Natural killer cell (primary cell): ENCODE results near the gene SH2D3A. TPM values are rescaled to one million over a fixed set of nuclear protein-coding genes. Genes with fewer than 3 reads are reported as not detected.

Source experiments
- ATAC-seq, 3 donors: fragments of 150-1000 bp in 2 of 3; fragments of 200-7000 bp in 1 of 3; cut with Tn5 transposase; 1 replicate in 1 of 3; 2 replicates in 2 of 3; pipeline ENCODE4 v1.10.0; 2021; ENCODE audit warnings: mild to moderate bottlenecking in 2 of 3, moderate library complexity in 2 of 3
- DNase-seq, 2 donors: peaks; one replicate each; pipeline versions ENCODE4 v3.0.0 to v3.0.0-alpha.2; 2013 to 2021; ENCODE audit warnings: mixed read lengths in 1 of 2
- H3K27ac ChIP-seq: one replicate; pipeline ENCODE4 v1.5.1; 2013; ENCODE audit warnings: mild to moderate bottlenecking, low read length
- H3K27me3 ChIP-seq: one replicate; pipeline ENCODE4 v1.6.1; 2013; ENCODE audit warnings: low read length; ENCODE audit not compliant: control insufficient read depth, insufficient read depth
- H3K36me3 ChIP-seq: one replicate; pipeline ENCODE4 v1.6.1; 2013; ENCODE audit warnings: low read length; ENCODE audit not compliant: control insufficient read depth, insufficient read depth
- H3K4me1 ChIP-seq: one replicate; pipeline ENCODE4 v1.6.1; 2013; ENCODE audit warnings: low read length; ENCODE audit not compliant: control insufficient read depth, insufficient read depth
- H3K4me3 ChIP-seq: one replicate; pipeline ENCODE4 v1.5.1; 2013; ENCODE audit warnings: low read length
- H3K9me3 ChIP-seq: one replicate; pipeline ENCODE4 v1.6.1; 2013; ENCODE audit warnings: low read length; ENCODE audit not compliant: control insufficient read depth, insufficient read depth
- H3K27ac Mint-ChIP-seq, 2 donors: one replicate each; pipeline ENCODE4 v1.8.0; 2022; ENCODE audit warnings: mild to moderate bottlenecking in 2 of 2, mixed read lengths in 2 of 2, moderate library complexity in 1 of 2
- H3K27me3 Mint-ChIP-seq, 2 donors: one replicate each; pipeline ENCODE4 v1.8.0; 2022; ENCODE audit warnings: low read depth in 2 of 2, mixed read lengths in 2 of 2
- H3K36me3 Mint-ChIP-seq: one replicate; pipeline ENCODE4 v1.8.0; 2022; ENCODE audit warnings: mixed read lengths
- H3K4me1 Mint-ChIP-seq, 2 donors: one replicate each; pipeline ENCODE4 v1.8.0; 2022; ENCODE audit warnings: mixed read lengths in 2 of 2
- H3K4me3 Mint-ChIP-seq: one replicate; pipeline ENCODE4 v1.8.0; 2022; ENCODE audit warnings: mild to moderate bottlenecking, moderate library complexity, mixed read lengths
- H3K9me3 Mint-ChIP-seq, 2 donors: one replicate each; pipeline ENCODE4 v1.8.0; 2022; ENCODE audit warnings: mixed read lengths in 2 of 2
- CTCF ChIP-seq: fragments of 200-600 bp; IDR thresholded peaks from one replicate; pipeline ENCODE4 v1.8.0; 2022; ENCODE audit warnings: antibody characterized with exemption
- WGBS: methylation state at CpG from one replicate; pipeline ENCODE4 v1.1.7; 2013; ENCODE audit warnings: missing lambda C conversion rate; ENCODE audit not compliant: insufficient coverage; 5-methylcytosine and 5-hydroxymethylcytosine counted together
- intact Hi-C: fragments of 100-400 bp; cut with micrococcal nuclease; formaldehyde crosslinking; loops from one replicate; pipeline ENCODE4 v1.14.2; 2022
- total RNA-seq, 4 donors: library from RNA; stranded (reverse); fragments of 120-200 nt in 1 of 4; gene quantifications; one replicate each; pipeline versions ENCODE4 v1.2.3 to v1.2.4, GENCODE V29; 2013 to 2022

Gene SH2D3A
- total RNA-seq, 3 donors from 2014 or later (not counting 1 experiment from before 2014, with no cell fraction given), result 14.6 to 20.1 (median 15.3) TPM

DNA sequence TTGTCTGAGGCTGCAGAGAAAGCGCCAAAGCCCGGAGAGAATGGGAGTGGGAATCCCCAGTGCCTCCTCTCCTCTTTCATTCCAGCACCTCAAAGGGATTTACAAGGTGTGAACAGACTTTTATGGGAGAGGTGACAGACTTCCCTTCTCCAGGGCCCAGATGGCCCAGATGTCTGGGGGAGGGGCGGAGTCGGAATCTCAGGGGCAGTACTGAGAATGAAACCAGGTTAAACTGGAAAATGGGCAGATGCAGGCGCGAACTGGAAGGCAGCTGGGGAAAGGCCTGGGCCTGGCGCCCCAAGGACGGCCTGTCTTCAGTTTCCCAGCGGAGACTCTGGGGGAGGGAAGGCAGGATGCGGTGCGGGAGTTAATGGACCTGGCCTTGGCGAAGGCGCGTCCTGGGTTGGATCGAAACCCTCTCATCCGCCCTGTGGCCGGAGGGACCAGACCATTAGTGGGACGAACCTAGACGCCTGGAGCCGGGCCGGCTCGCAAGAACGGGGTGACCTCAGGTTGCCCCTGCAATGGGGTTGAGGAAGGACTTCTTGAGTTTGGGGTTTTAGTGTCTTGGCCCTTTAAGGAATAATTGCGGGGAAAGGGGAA lies 28.3 kb downstream of the SH2D3A start:
- Histone ChIP-seq H3K4me1 (peaks cover 53% of the 10 kb centered on the region), H3K9me3 (no peaks in the 10 kb centered on the region), H3K27ac (peak overlapping the region; percentile 66), H3K4me3 (peak overlapping the region; percentile 43), H3K36me3 (peaks cover 2% of the 10 kb centered on the region), H3K27me3 (no peaks in the 10 kb centered on the region)
- DNase-seq (peak in 1 of 2 donors; percentile 63), ATAC-seq (no peak)
- peak; percentile 54 for TF ChIP-seq CTCF
- Mint-ChIP-seq H3K27me3 (no peaks in the 10 kb centered on the region), H3K27ac (peak overlapping the region; percentile 98), H3K4me3 (peak overlapping the region; percentile 96), H3K36me3 (no peaks in the 10 kb centered on the region), H3K9me3 (no peaks in the 10 kb centered on the region), H3K4me1 (peaks cover 29 to 41% of the 10 kb centered on the region in 2 donors)
- intact Hi-C loops, result loop anchor here (1.0 to 5.0 kb wide), 2 partner anchors 28 to 222 kb away; partner anchors contain the start of gene SH2D3A
- WGBS, result 17% methylated on average over 24 of the region's 24 CpGs

DNA sequence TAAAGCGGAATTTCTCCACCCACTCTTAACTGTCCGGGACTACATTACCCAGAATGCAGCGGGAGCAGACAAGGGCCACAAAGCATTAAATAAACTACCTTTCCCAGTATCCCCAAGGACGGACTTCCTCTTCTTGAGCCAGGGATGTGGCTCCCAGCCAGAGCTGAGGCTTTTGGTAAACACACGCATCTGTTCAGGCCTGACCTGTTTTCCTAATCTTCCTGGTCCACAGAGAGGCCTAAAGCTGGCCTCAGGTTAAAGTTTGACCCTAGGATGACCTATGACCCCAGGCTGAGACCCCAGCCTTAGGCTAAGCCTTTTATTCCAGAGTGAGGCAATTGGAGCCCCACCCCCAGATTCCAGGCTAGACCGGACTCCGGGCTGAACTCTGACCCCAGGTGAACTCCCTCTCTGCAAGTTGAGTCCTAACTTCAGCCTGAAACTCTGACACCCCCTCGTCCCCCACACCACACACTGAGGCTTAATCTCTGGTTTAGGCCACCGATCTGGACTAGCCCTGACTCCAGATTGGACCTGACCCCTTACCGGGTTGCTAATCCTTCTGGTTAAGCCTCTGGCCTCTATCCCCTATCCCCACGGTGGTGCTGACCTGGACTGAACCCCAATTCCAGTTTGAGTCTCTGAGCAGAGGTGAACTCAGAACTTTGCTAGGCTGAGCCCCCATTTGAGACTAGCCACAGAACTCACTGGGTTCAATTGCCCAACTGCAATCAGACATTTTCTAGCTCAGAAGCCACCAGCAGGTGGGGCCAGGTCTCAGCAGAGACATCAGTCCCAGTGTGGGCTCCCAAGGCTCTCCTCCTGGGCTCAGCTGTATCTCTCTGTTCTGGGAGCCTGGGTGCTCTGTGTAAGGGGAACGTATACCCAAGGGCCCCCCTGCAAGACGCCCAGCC lies 29.1 kb downstream of the SH2D3A start:
- Mint-ChIP-seq H3K36me3 (no peaks in the 10 kb centered on the region), H3K4me3 (peak overlapping the region; percentile 96), H3K27ac (peak overlapping the region; percentile 98), H3K4me1 (peaks cover 29 to 41% of the 10 kb centered on the region in 2 donors), H3K9me3 (no peaks in the 10 kb centered on the region), H3K27me3 (no peaks in the 10 kb centered on the region)
- peak; percentile 71 for TF ChIP-seq CTCF
- ATAC-seq, result peak in 1 of 3 donors; percentile 8
- Histone ChIP-seq H3K36me3 (peaks cover 6% of the 10 kb centered on the region), H3K9me3 (no peaks in the 10 kb centered on the region), H3K27me3 (no peaks in the 10 kb centered on the region), H3K4me3 (peak overlapping the region; percentile 43), H3K4me1 (peaks cover 53% of the 10 kb centered on the region), H3K27ac (peak overlapping the region; percentile 66)
- peak; percentile 68 to 89 for DNase-seq
- WGBS, result 15% methylated on average over 13 of the region's 13 CpGs
- intact Hi-C loops, result loop anchor here (1.0 to 5.0 kb wide), 6 partner anchors 29 to 221 kb away; partner anchors contain the start of genes SH2D3A and VAV1

GRCh38 chr19:6737284-6737872 lies 29.9 kb downstream of the SH2D3A start, which contains the start of gene GPR108:
TSS of gene GPR108 (minus strand) at chr19:6737580. CDS start at chr19:6737576, 4 bp downstream.
- H3K4me3 ChIP-seq, result peak within 1 kb of the TSS; percentile 80
- H3K9me3 Mint-ChIP-seq, result no peaks in the 10 kb centered on the region
- H3K27ac Mint-ChIP-seq, result peak within 1 kb of the TSS; percentile 98
- peak; percentile 99 for DNase-seq
- 0% methylated on average over 55 of the region's 55 CpGs for WGBS
- TF ChIP-seq CTCF, result no peak
- H3K9me3 ChIP-seq, result no peaks in the 10 kb centered on the region
- peaks cover 53% of the 10 kb centered on the region for H3K4me1 ChIP-seq
- no peaks in the 10 kb centered on the region for H3K36me3 Mint-ChIP-seq
- no peaks in the 10 kb centered on the region for H3K27me3 Mint-ChIP-seq
- H3K4me3 Mint-ChIP-seq, result peak within 1 kb of the TSS; percentile 96
- H3K27me3 ChIP-seq, result no peaks in the 10 kb centered on the region
- peaks cover 13% of the 10 kb centered on the region for H3K36me3 ChIP-seq
- H3K27ac ChIP-seq, result peak within 1 kb of the TSS; percentile 94
- peaks cover 29 to 41% of the 10 kb centered on the region in 2 donors for H3K4me1 Mint-ChIP-seq
- peak; percentile 70 to 89 (median 77) for ATAC-seq
- intact Hi-C loops, result loop anchor here (1.0 to 5.0 kb wide), 5 partner anchors 35 to 220 kb away; partner anchors contain the start of gene VAV1
